ENCODE results near the gene CDHR3. TPM values are rescaled to one million over a fixed set of nuclear protein-coding genes. Genes with fewer than 3 reads are reported as not detected.

The CDHR3 gene
- total and polyA plus RNA-seq, 3 donors from 2014 or later = 3.8 to 8.5 (median 7.5) TPM

- Histone ChIP-seq H3K4me1 (peaks cover 11% of the 10 kb centered on the region), H3K9me3 (no peaks in the 10 kb centered on the region), H3K36me3 (ENCODE audit: low read depth, missing control alignments) (no peaks in the 10 kb centered on the region), H3K27ac (no peak overlapping the region), H3K4me3 (no peak overlapping the region), H3K27me3 (no peaks in the 10 kb centered on the region)
- DNase-seq = no peak
- intact Hi-C loops (cut with DNase I; ENCODE audit: low total_unique reads) = no loop called here
- WGBS, 2 donors = 84 to 90% methylated on average over 5 of the region's 5 CpGs
- no peak for TF ChIP-seq CTCF (IDR thresholded peaks at IDR 0.05)
- TF ChIP-seq POLR2A (IDR thresholded peaks at IDR 0.05) = no peak
Measured at GRCh38 chr7:106053109-106053508, 90.0 kb downstream of the CDHR3 start.

GRCh38 chr7:106054156-106054910 lies 91.3 kb downstream of the CDHR3 start:
- no peak for DNase-seq
- Histone ChIP-seq H3K4me3 (no peak overlapping the region), H3K27me3 (no peaks in the 10 kb centered on the region), H3K36me3 (ENCODE audit: low read depth, missing control alignments) (no peaks in the 10 kb centered on the region), H3K9me3 (no peaks in the 10 kb centered on the region), H3K4me1 (peaks cover 11% of the 10 kb centered on the region), H3K27ac (no peak overlapping the region)
- WGBS, 2 donors = 88 to 94% methylated on average over 10 to 11 of the region's 11 CpGs
- intact Hi-C loops (cut with DNase I; ENCODE audit: low total_unique reads) = no loop called here
- TF ChIP-seq POLR2A (IDR thresholded peaks at IDR 0.05) (no peak), CTCF (IDR thresholded peaks at IDR 0.05) (no peak)

- Histone ChIP-seq H3K36me3 (ENCODE audit: low read depth, missing control alignments) (no peaks in the 10 kb centered on the region), H3K9me3 (no peaks in the 10 kb centered on the region), H3K4me1 (peaks cover 11% of the 10 kb centered on the region), H3K4me3 (no peak overlapping the region), H3K27ac (no peak overlapping the region), H3K27me3 (no peaks in the 10 kb centered on the region)
- DNase-seq = no peak
- 87 to 88% methylated on average over 7 of the region's 7 CpGs for WGBS, 2 donors
- intact Hi-C loops (cut with DNase I; ENCODE audit: low total_unique reads) = loop anchor here (5.0 kb wide), 1 partner anchor 97 kb away; no protein-coding TSS in a partner anchor
- TF ChIP-seq POLR2A (IDR thresholded peaks at IDR 0.05) (no peak), CTCF (IDR thresholded peaks at IDR 0.05) (no peak)
Measured at GRCh38 chr7:106054971-106055532, 92.0 kb downstream of the CDHR3 start.

- intact Hi-C loops (cut with DNase I; ENCODE audit: low total_unique reads) = loop anchor here (5.0 kb wide), 1 partner anchor 96 kb away; no protein-coding TSS in a partner anchor
- Histone ChIP-seq H3K27me3 (no peaks in the 10 kb centered on the region), H3K36me3 (ENCODE audit: low read depth, missing control alignments) (no peaks in the 10 kb centered on the region), H3K27ac (no peak overlapping the region), H3K4me3 (no peak overlapping the region), H3K4me1 (no peaks in the 10 kb centered on the region), H3K9me3 (no peaks in the 10 kb centered on the region)
- WGBS, 2 donors = 57 to 62% methylated on average over 9 of the region's 9 CpGs
- peak; percentile 83 for DNase-seq
- TF ChIP-seq POLR2A (IDR thresholded peaks at IDR 0.05) = no peak
- peak; percentile 71 to 80 (median 79) for TF ChIP-seq CTCF (IDR thresholded peaks at IDR 0.05)
Measured at GRCh38 chr7:106056513-106057203, 93.6 kb downstream of the CDHR3 start.
